ENCODE data around the gene BMPR1A. TPM values are rescaled to one million over a fixed set of nuclear protein-coding genes. Genes with fewer than 3 reads are reported as not detected.
A peak's percentile ranks its signal among the peaks of the same experiment; 100 is the strongest.

Gene BMPR1A
- total and polyA plus RNA-seq, 9 of the 15 experiments (the other 6 are each of a cell fraction or from before 2014, with no cell fraction given) = 1.6 to 17.5 (median 9.1) TPM

- TF ChIP-seq HDAC3 (IDR thresholded peaks at IDR 0.05; ENCODE audit: borderline replicate concordance, partially characterized antibody) = peak; percentile 31
- no peak for TF ChIP-seq RB1 (IDR thresholded peaks at IDR 0.05; ENCODE audit: low read depth)
- no peak for TF ChIP-seq ZNF609 (CRISPR knock-in tag; IDR thresholded peaks at IDR 0.05; ENCODE audit: borderline replicate concordance)
- TF ChIP-seq SRSF9 (IDR thresholded peaks at IDR 0.05; ENCODE audit: borderline replicate concordance, low read depth, low read length) = no peak
- no peak for TF ChIP-seq ZFP91 (CRISPR knock-in tag; IDR thresholded peaks at IDR 0.05)
- no peak for TF ChIP-seq ZNF217 (CRISPR knock-in tag; IDR thresholded peaks at IDR 0.05)
- no peak for TF ChIP-seq PHB2 (IDR thresholded peaks at IDR 0.05; ENCODE audit: low read depth)
- no peak for TF ChIP-seq MCM2 (IDR thresholded peaks at IDR 0.05; ENCODE audit: low read depth)
- TF ChIP-seq CHD1 (IDR thresholded peaks at IDR 0.05; ENCODE audit: low read length) = no peak
- TF ChIP-seq NFRKB (IDR thresholded peaks at IDR 0.05; ENCODE audit: low read depth) = 0 out of 2 replicates have a peak, but pooled peaks have one; percentile 34
- TF ChIP-seq PRPF4 (IDR thresholded peaks at IDR 0.05; ENCODE audit: insufficient read depth, low read depth, low read length, poor library complexity, severe bottlenecking) = no peak
- TF ChIP-seq SMARCA4 (IDR thresholded peaks at IDR 0.05) = peak; percentile 91
- TF ChIP-seq ZBTB11 (CRISPR knock-in tag; IDR thresholded peaks at IDR 0.05) = no peak
Measured at GRCh38 chr10:86888585-86889381, 132.4 kb downstream of the BMPR1A start (continued).

All from K562 (cell line).